NOMO-1 (cell line): ENCODE data around the gene KMT2E.

Experiments
- DNase-seq, 2 experiments: peaks; one replicate each; lab custom pipeline; 2025; ENCODE audit not compliant: unreplicated experiment in 2 of 2; lab: John Stamatoyannopoulos, UW

The KMT2E gene

DNA sequence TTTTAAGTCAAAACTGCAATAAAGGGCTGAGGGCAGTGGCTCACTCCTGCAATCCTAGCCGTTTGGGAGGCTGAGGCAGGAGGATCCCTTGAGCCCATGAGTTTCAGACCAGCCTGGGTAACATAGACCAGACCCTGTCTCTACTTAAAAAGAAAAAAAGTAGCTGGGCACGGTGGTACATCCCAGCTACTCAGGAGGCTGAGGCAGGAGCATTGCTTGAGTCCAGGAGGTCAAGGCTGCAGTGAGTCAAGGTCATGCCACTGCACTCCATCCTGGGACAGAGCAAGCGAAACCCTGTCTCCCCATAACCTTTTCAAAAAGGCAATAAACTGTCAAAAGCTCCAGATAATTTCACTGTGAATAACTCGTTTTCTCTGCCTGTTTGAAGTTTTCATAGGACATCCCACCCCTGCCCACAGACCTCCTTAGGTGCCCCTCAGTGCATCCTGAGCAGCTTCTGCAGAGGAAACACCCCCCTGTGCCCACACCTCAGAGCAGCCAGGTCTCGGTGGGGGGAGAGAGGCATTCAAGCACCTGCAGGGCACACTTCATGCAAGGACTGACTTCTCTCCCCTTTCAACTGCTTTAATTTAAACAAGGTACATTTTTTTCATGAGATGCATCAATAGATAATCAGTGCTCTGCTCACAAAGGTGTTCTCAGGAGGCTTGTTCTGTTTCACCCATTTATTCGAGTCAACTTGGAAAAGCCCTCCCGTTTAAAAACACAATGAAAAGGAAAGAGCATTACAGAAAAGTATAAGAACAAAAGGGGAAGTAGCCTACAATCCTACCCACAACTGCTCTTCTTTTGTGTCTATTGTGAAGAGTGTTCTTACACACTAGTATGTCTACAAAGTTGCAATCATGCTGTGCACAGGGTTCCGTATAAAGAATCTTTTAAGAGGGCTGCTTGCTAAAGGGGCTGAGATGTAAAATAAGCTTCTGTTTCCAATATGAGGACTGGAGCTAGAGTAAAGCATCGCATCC lies 104.9 kb downstream of the KMT2E start:
- DNase-seq, result no peak

- DNase-seq, result no peak
Measured at GRCh38 chr7:105122619-105123018, 108.6 kb downstream of the KMT2E start.

GRCh38 chr7:105125745-105126144 lies 111.7 kb downstream of the KMT2E start:
- no peak for DNase-seq

- no peak for DNase-seq
Measured at GRCh38 chr7:105126436-105126975, 112.5 kb downstream of the KMT2E start.

- no peak for DNase-seq
Measured at GRCh38 chr7:105127179-105127578, 113.2 kb downstream of the KMT2E start.

DNA sequence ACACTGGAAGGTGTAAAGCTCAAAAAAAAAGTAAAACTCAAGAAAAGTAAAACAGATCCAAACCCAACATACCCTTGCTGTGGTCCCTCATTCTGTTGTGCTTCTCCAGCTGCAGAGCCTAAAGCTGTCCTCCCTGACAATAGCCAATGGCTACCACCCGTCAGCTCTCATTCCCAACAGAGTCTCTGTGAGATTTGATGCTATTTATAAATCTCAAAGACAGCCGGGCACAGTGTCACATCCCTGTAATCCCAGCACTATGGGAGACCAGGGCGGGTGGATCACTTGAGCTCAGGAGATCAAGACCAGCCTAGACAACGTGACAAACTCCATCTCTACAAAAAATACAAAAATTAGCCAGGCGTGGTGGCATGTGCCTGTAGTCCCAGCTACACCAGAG lies 116.0 kb downstream of the KMT2E start:
- DNase-seq, result no peak

GRCh38 chr7:105130580-105130979 lies 116.6 kb downstream of the KMT2E start:
- DNase-seq, result no peak

DNA sequence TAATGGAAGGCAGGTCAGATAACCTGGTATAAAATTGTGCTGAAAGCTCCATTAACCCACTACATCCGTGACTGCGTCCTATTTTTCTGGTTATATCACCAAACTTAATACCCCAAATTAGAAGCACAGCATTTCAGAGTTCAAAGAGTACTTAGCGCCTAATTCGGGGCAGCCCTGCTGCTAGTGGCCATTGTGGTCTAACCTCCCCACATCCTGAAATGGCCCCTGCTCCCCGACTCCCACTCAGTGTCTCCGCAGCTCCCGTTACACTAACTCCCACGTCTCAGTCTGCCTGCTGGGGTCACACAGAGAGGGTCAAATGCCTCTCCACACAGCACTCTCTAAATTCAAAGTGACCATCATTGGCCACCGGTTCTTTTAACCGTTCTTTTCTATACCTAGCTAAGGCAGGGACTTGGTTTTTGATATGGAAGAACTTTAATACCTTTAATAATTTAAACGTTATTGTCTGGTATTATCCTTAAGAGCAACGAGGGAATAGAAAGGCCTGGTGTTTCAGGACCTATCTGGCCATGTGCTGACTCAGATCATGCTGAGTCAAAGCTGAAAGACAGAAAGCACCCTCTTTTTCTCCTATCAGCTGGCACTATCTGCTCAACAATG lies 117.1 kb downstream of the KMT2E start:
- DNase-seq, result no peak

GRCh38 chr7:105131890-105132289 lies 117.9 kb downstream of the KMT2E start:
- no peak for DNase-seq

GRCh38 chr7:105132335-105132734 lies 118.3 kb downstream of the KMT2E start:
- DNase-seq, result no peak

GRCh38 chr7:105132835-105133234 lies 118.8 kb downstream of the KMT2E start:
- no peak for DNase-seq

- DNase-seq, result no peak
Measured at GRCh38 chr7:105133358-105133757, 119.4 kb downstream of the KMT2E start.

DNA sequence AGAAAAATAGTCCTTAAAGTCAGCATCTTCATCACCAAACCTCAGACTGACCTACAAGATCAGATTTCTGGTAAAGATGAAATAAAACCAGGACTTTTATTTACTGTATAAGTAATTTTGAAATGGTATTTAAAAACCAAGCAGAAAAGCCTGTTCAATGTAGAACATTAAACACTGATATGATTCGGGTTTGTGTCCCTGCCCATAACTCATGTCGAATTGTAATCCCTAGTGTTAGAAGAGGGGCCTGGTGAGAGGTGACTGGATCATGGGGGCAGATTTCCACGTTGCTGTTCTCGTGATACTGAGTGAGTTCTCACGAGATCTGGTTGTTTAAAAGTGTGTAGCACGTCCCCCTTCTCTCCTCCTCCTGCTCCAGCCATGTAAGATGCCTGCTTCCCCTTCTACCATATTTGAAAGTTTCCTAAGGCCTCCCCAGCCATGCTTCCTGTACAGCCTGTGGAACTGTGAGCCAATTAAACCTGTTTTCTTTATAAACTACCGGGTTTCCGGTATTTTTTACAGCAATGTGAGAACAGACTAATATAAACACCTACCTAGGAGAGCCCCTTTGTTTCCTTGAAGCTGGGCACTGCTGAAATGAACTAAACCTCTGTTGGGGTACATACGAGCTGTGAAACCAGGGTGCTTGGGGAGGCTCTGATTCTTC lies 120.1 kb downstream of the KMT2E start:
- DNase-seq, result no peak

- no peak for DNase-seq
Measured at GRCh38 chr7:105136221-105136620, 122.2 kb downstream of the KMT2E start.

DNA sequence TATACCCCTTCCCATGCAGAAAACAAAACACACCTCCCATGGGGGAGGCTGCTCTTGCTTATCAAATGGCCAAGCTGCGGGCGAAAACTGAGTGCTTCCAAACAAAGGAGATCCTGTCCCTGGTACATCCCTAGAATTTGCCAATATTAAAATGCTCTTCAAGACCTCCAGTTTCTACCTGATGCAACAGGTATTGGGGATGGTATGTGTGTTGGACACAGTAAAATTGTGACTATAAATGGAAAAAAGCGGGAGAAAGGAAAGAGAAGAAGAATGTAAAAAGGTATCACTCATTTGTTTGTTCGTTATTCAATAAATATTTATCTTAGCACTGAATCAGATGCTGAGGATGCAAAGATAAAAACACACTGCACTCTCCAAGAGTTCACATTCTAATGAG lies 123.9 kb downstream of the KMT2E start:
- DNase-seq, result no peak

DNA sequence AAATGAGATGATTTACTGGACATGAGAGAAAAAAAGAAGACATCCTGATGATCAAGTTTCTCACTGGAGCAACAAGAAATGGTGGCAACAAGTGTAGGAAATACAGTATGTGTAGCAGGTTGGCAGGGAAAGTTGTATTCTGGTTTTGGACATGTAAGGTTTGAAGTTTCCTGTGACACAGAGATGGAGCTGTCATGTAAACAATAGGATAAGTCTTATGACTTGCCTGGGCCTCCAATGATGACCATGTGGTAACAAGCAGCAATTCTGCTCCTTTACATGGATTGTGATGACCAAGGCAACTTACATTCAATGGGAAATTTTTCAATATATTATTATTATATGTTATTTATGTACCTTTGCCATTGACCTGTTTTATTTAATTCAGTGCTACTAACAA lies 125.4 kb downstream of the KMT2E start:
- no peak for DNase-seq

- DNase-seq, result no peak
Measured at GRCh38 chr7:105141068-105141467, 127.1 kb downstream of the KMT2E start.

DNA sequence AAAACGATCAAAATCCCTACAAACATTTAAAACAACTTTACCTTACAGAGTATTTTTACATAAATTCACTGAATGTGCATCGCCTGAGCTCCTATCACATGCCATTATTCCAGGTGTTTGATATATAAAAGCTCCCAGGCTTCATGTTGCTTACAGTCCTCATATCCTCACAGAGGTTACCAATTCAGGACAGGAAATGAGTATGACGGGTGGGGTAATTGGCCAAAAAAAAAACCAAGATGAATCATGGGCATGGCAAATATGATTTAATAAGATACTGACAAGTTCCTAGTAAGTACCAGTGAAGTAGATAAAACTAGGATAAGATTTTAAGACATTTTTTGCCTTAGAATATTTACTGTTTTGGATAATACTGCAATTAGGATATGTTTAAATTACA lies 135.8 kb downstream of the KMT2E start:
- peak; percentile 3 for DNase-seq

GRCh38 chr7:105151152-105151551 lies 137.1 kb downstream of the KMT2E start:
- no peak for DNase-seq

GRCh38 chr7:105153531-105153930 lies 139.5 kb downstream of the KMT2E start:
- DNase-seq, result no peak

GRCh38 chr7:105154084-105154483 lies 140.1 kb downstream of the KMT2E start:
- no peak for DNase-seq
